Subcutaneous abdominal adipose tissue (tissue), 5 donors: ENCODE measurements around the gene CIROP.
A peak's percentile ranks its signal among the peaks of the same experiment; 100 is the strongest.

ENCODE experiments used
- H3K27ac ChIP-seq: one replicate; pipeline ENCODE4 v1.7.0; 2013; ENCODE audit warnings: low read depth, mild to moderate bottlenecking, inconsistent platforms, low read length, moderate library complexity
- H3K27me3 ChIP-seq, 5 donors: one replicate each; pipeline ENCODE4 v1.7.0; 2013; ENCODE audit warnings: low read length in 5 of 5, inconsistent platforms in 1 of 5; ENCODE audit not compliant: control insufficient read depth in 5 of 5, insufficient read depth in 4 of 5
- H3K36me3 ChIP-seq, 5 donors: one replicate each; pipeline ENCODE4 v1.7.0; 2013; ENCODE audit warnings: low read length in 5 of 5; ENCODE audit not compliant: control insufficient read depth in 5 of 5, insufficient read depth in 5 of 5
- H3K4me1 ChIP-seq, 5 donors: one replicate each; pipeline ENCODE4 v1.7.0; 2013; ENCODE audit warnings: low read length in 5 of 5, mild to moderate bottlenecking in 3 of 5, moderate library complexity in 1 of 5; ENCODE audit not compliant: control insufficient read depth in 5 of 5, insufficient read depth in 5 of 5
- H3K4me3 ChIP-seq, 5 donors: one replicate each; pipeline ENCODE4 v1.7.0; 2013; ENCODE audit warnings: low read length in 5 of 5, low read depth in 1 of 5
- H3K9ac ChIP-seq, 5 donors: one replicate each; pipeline ENCODE4 v1.7.0; 2013; ENCODE audit warnings: low read length in 5 of 5, mild to moderate bottlenecking in 4 of 5, moderate library complexity in 3 of 5
- H3K9me3 ChIP-seq, 5 donors: one replicate each; pipeline ENCODE4 v1.7.0; 2013; ENCODE audit warnings: low read length in 5 of 5; ENCODE audit not compliant: control insufficient read depth in 5 of 5
- donor health status: healthy.
- donor health status: healthy.
- donor health status: healthy.
- donor health status: healthy.
- donor health status: healthy.

CIROP gene, protein sequence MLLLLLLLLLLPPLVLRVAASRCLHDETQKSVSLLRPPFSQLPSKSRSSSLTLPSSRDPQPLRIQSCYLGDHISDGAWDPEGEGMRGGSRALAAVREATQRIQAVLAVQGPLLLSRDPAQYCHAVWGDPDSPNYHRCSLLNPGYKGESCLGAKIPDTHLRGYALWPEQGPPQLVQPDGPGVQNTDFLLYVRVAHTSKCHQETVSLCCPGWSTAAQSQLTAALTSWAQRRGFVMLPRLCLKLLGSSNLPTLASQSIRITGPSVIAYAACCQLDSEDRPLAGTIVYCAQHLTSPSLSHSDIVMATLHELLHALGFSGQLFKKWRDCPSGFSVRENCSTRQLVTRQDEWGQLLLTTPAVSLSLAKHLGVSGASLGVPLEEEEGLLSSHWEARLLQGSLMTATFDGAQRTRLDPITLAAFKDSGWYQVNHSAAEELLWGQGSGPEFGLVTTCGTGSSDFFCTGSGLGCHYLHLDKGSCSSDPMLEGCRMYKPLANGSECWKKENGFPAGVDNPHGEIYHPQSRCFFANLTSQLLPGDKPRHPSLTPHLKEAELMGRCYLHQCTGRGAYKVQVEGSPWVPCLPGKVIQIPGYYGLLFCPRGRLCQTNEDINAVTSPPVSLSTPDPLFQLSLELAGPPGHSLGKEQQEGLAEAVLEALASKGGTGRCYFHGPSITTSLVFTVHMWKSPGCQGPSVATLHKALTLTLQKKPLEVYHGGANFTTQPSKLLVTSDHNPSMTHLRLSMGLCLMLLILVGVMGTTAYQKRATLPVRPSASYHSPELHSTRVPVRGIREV

DNA sequence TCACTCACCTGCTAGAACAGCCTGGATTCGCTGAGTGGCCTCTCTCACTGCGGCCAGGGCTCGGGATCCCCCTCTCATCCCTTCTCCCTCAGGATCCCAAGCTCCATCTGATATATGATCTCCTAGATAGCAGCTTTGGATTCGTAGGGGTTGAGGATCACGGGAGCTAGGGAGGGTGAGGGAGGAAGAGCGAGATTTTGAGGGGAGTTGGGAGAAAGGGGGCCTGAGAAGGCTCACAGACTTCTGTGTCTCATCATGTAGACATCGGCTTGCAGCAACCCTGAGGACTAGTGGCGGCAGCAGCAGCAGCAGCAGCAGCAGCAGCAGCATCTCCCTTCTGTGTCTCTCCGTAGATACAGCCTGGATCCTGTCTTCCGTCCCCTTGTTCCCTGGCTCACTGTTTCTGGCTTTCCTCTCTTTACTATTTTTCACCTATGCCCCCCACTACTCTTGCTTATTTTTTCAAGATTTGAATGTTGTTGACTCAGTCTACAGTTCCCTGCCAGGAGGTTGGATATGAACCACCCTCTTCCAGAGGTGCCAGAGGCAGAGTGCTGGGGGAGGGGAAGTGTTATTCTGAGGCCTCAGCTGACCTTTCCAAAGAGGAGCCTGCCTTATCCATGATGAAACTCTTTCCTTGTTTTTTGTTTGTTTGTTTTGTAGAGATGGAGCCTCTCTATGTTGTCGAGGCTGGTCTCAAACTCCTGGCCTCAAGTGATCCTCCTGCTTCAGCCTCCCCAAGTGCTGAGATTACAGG lies at the start of gene CIROP:
TSS of gene CIROP (minus strand) at position 399 of the 757 bp plus-strand sequence. CDS start at position 330, 69 bp downstream.
- Histone ChIP-seq H3K27ac (no peak within 1 kb of the TSS), H3K4me1 (peaks cover 0 to 13% (median 7%) of the 10 kb centered on the region in 5 donors), H3K36me3 (peaks cover 0 to under 1% (median 0%) of the 10 kb centered on the region in 5 donors), H3K4me3 (no peak within 1 kb of the TSS), H3K9ac (peak within 1 kb of the TSS in 1 of 5 donors; percentile 7), H3K9me3 (no peaks in the 10 kb centered on the region), H3K27me3 (no peaks in the 10 kb centered on the region)

- peak overlapping the region; percentile 50 to 77 (median 60) for H3K4me3 ChIP-seq
These were observed 49.3 kb upstream of the CIROP start for GRCh38 chr14:23153851-23154796.

GRCh38 chr14:23151342-23151741 lies 46.6 kb upstream of the CIROP start:
- Histone ChIP-seq H3K4me1 (peaks cover 2 to 39% (median 33%) of the 10 kb centered on the region in 5 donors), H3K27ac (no peak overlapping the region), H3K27me3 (no peaks in the 10 kb centered on the region), H3K9me3 (no peaks in the 10 kb centered on the region), H3K9ac (no peak overlapping the region), H3K4me3 (no peak overlapping the region), H3K36me3 (peaks cover 0 to 2% (median 0%) of the 10 kb centered on the region in 5 donors)

More at GRCh38 chr14:23153851-23154796, 49.3 kb upstream of the CIROP start:
- no peaks in the 10 kb centered on the region for H3K9me3 ChIP-seq
- peaks cover 0 to 2% (median 0%) of the 10 kb centered on the region in 5 donors for H3K36me3 ChIP-seq
- H3K9ac ChIP-seq, result peak overlapping the region; percentile 42 to 76 (median 61)
- no peaks in the 10 kb centered on the region for H3K27me3 ChIP-seq
- H3K27ac ChIP-seq, result peak overlapping the region; percentile 89
- peaks cover 2 to 36% (median 30%) of the 10 kb centered on the region in 5 donors for H3K4me1 ChIP-seq

GRCh38 chr14:23149745-23150144 lies 45.0 kb upstream of the CIROP start:
- H3K9ac ChIP-seq, result no peak overlapping the region
- H3K9me3 ChIP-seq, result no peaks in the 10 kb centered on the region
- H3K4me1 ChIP-seq, result peaks cover 2 to 37% (median 31%) of the 10 kb centered on the region in 5 donors
- no peak overlapping the region for H3K27ac ChIP-seq
- H3K36me3 ChIP-seq, result peaks cover 0 to 2% (median 0%) of the 10 kb centered on the region in 5 donors
- H3K27me3 ChIP-seq, result no peaks in the 10 kb centered on the region
- no peak overlapping the region for H3K4me3 ChIP-seq

DNA sequence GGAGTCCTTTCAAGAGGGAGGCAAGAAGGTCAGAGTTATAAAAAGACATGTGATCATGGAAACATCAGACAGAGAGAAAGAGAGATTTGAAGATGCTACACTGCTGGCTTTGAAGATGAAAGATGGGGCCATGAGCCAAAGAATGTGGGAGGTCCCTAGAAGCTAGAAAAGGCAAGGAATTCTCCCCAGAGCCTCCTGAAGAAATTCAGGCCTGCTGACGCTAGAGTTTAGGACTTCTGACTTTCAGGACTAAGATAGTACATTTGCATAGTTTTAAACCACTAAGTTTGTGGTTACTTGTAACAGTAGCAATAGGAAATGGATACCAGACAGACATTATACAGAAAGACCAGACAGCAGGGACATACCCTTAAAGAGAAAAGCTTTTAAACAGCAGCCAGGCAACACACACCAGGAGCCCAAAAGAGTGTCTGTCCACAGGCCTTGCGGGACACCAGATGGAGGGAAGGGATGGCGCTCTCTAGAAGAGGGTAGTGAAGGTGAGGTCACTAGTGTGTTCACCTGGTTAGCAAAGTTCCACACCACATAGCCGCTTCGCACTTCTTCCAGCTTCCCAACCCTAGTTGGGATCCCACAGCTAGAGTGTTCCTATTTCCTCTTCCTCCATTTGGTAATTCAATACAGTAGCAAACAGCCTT lies 43.9 kb upstream of the CIROP start:
- H3K9me3 ChIP-seq, result no peaks in the 10 kb centered on the region
- no peak overlapping the region for H3K4me3 ChIP-seq
- H3K4me1 ChIP-seq, result peaks cover 0 to 29% (median 21%) of the 10 kb centered on the region in 5 donors
- peaks cover 0 to 2% (median 0%) of the 10 kb centered on the region in 5 donors for H3K36me3 ChIP-seq
- no peaks in the 10 kb centered on the region for H3K27me3 ChIP-seq
- no peak overlapping the region for H3K9ac ChIP-seq
- H3K27ac ChIP-seq, result no peak overlapping the region

DNA sequence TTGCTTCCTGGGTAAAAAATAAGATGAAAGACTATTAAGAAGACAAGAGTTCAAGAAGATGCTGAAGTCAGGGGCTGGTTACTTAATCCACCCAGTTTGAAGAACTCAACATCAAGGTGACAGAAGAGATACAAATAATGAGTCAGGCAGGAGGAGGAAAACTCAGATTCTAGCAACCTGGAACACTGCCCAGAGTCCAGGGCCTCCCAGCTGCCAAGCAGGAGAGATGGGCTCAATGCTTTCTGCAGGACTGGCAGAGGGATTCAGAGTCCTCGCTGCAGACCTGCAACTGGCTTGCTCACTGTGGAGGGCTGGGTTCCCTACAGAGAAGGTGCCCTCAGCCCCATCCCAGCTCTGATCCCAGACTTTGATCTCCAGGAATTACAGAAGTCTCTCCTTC lies 42.9 kb upstream of the CIROP start:
- no peak overlapping the region for H3K27ac ChIP-seq
- peaks cover 0 to 23% (median 15%) of the 10 kb centered on the region in 5 donors for H3K4me1 ChIP-seq

GRCh38 chr14:23146980-23147379 lies 42.2 kb upstream of the CIROP start:
- H3K4me3 ChIP-seq, result no peak overlapping the region
- H3K27me3 ChIP-seq, result no peaks in the 10 kb centered on the region
- H3K36me3 ChIP-seq, result peaks cover 0 to 2% (median 0%) of the 10 kb centered on the region in 5 donors
- H3K9me3 ChIP-seq, result no peaks in the 10 kb centered on the region
- no peak overlapping the region for H3K27ac ChIP-seq
- H3K9ac ChIP-seq, result no peak overlapping the region
- peaks cover 0 to 29% (median 22%) of the 10 kb centered on the region in 5 donors for H3K4me1 ChIP-seq

More for the DNA sequence above, 42.9 kb upstream of the CIROP start:
- Histone ChIP-seq H3K4me3 (no peak overlapping the region), H3K27me3 (no peaks in the 10 kb centered on the region), H3K9me3 (no peaks in the 10 kb centered on the region), H3K9ac (no peak overlapping the region), H3K36me3 (peaks cover 0 to 2% (median 0%) of the 10 kb centered on the region in 5 donors)

DNA sequence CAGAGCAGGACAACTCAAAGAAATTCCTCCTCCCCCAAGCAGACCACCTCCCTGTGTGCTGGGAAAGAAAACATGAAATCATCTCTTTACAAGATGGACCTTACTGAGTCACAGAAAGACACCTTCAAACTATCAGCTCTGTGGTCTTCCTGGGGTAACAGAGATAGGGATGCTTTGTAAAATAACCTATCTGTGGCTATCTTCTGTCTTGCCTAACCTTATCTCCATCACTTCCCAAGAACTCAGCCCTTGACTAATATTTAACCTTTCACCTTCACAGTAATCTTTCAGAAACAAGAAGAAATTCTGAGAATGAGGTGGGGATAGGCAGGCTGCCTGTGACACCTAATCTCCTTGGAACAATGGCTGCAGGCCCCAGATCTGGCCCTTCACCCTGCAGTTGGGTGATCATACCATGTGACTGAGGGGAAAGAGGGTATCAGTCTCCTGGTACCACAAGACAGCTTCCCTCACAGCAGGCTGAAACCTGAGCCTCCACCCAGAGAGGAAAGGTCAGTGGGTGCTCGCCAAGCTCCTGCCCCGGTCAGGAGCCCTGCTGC lies 41.6 kb upstream of the CIROP start:
- no peaks in the 10 kb centered on the region for H3K27me3 ChIP-seq
- peaks cover 0 to 2% (median 0%) of the 10 kb centered on the region in 5 donors for H3K36me3 ChIP-seq
- H3K4me1 ChIP-seq, result peaks cover 0 to 34% (median 22%) of the 10 kb centered on the region in 5 donors
- H3K4me3 ChIP-seq, result no peak overlapping the region
- no peaks in the 10 kb centered on the region for H3K9me3 ChIP-seq
- peak overlapping the region in 1 of 5 donors; percentile 31 for H3K9ac ChIP-seq
- H3K27ac ChIP-seq, result peak overlapping the region; percentile 12
